UCSD-AML1 (cell line): Measurements from ENCODE around the gene ZNF425.
"Not testable (repeated sequence)": the region's sequence is repeated elsewhere in the genome, so short reads cannot be mapped to it uniquely, and the experiment has no call there.

Source experiments
- DNase-seq: peaks from one replicate; lab custom pipeline; 2025; ENCODE audit not compliant: unreplicated experiment; lab: John Stamatoyannopoulos, UW

The ZNF425 gene

DNA sequence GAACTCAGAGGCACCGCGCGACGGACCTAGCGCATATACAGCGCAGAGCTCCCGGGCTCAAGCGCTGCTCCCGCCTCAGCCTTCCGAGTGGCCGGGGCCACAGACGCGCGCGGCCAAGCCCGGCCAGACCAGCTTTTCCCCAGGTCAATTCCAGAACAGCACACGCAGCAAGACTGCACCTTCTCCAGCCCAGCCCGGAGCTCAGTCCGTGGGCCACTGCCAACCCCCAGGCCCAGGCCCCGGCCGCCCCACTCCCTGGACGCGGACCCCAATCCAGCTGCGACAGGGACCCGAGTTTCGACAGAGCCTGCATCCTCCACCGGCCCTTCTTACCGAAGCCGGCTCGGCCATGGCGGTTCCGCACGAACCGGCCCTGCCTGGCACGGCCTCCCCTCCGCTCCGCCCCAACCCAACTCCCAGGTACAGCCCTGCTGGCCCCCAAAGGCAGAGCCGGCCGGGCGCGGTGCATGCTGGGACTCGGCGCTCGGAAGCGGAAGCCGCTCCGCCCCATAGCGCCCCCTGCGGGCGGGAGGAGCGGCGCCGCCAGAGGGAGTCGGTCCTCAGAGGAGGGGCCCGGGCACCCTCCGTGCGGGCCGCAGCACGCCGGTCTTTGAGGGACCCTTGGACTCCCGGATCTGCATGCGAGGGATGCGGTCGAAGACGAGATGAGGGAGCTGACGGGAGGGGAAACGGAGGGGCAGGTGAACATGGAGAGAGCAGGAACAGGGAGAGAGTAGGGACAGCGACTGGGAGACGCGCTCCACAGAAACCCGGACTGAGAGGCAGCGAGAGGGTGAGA is at the start of gene ZNF425:
Gene ZNF425, minus strand, starts transcription at position 462 of the 799 bp plus-strand sequence. Its CDS starts 111 bp downstream, at position 351.
- peak; percentile 89 for DNase-seq

GRCh38 chr7:149175150-149175549 is 49.0 kb upstream of the ZNF425 start:
- no peak for DNase-seq

DNA sequence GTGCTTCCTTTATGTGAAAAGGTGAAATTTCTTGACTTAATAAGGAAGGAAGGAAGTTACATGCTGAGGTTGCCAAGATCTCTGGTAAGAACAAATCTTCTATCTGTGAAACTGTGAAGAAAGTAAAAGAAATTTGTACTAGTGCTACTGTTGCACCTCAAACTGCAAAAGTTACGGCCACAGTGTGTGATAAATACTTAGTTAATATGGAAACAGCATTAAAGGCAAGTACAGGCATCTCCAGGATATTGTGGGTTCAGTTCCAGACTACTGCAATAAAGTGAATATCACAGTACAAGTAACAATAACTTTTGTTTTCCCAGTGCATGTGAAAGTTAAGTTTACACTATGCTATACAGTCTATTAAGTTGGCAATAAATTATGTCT is 46.4 kb upstream of the ZNF425 start:
- no peak for DNase-seq

DNA sequence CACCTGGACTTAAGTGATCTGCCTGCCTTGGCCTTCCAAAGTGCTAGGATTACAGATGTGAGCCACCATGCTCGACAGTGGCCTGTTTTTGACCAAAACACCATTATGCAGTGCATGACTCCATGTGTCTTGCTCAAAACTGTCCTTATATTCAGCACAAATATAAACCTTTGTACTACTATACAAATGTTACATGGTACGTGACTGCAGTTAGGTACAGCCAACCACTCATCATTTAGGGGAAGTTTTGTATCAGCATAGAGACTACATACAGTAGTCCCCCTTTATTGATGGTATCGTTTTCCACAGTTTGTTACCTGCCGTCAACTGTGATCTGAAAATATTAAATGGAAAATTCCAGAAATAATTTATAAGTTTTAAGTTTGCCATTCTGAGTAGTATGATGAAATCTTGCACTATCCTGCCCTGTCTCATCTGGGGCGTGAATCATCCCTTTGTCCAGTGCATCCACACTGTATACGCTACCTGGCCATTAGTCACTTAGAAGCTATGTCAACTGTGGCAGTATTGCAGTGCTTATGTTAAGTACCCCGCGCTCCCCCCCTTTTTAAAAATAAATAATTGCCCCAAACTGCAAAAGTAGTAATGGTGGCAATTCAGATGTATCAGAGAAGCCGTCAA is 45.9 kb upstream of the ZNF425 start:
- DNase-seq, result no peak

- no peak for DNase-seq
Measured at GRCh38 chr7:149166630-149167352, 40.7 kb upstream of the ZNF425 start.

GRCh38 chr7:149166142-149166541 is 40.0 kb upstream of the ZNF425 start:
- no peak for DNase-seq

- no peak for DNase-seq
Measured at GRCh38 chr7:149161241-149161848, 35.2 kb upstream of the ZNF425 start.

- DNase-seq, result no peak
Measured at GRCh38 chr7:149156898-149157297, 30.8 kb upstream of the ZNF425 start.

DNA sequence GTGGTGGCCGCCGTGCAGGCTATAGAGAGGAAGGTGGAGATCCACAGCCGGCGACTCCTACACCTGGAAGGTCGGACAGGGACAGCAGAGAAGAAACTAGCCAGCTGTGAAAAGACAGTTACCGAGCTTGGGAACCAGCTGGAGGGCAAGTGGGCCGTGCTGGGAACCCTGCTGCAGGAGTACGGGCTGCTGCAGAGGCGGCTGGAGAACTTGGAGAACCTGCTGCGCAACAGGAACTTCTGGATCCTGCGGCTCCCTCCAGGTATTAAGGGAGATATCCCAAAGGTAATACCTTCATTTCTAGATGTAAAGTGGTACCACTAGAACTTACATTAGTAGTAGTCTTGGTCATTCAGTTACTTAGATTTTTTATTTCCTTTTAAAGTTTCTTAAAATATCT is 27.9 kb upstream of the ZNF425 start:
- no peak for DNase-seq

DNA sequence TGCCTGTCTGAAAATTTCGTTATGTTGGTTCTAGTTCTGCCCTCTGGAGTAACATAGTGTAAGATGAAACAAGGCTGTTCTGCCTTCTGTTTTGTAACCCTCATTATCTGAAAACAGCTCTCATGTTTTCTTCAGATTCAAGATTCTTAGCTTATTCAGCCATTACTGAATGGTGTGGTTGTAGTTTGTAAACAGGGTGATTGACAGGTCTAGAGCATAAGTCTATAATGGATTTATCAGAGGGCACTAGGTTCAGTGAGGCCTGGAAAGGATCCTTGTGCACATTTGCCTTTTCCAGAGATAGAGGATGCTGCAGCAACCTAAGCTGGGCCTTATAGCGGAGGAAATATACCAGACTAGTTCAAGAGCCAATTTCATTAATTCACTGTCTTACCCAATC is 27.2 kb upstream of the ZNF425 start:
- DNase-seq, result no peak

GRCh38 chr7:149150981-149151380 is 24.9 kb upstream of the ZNF425 start:
- no peak for DNase-seq

DNA sequence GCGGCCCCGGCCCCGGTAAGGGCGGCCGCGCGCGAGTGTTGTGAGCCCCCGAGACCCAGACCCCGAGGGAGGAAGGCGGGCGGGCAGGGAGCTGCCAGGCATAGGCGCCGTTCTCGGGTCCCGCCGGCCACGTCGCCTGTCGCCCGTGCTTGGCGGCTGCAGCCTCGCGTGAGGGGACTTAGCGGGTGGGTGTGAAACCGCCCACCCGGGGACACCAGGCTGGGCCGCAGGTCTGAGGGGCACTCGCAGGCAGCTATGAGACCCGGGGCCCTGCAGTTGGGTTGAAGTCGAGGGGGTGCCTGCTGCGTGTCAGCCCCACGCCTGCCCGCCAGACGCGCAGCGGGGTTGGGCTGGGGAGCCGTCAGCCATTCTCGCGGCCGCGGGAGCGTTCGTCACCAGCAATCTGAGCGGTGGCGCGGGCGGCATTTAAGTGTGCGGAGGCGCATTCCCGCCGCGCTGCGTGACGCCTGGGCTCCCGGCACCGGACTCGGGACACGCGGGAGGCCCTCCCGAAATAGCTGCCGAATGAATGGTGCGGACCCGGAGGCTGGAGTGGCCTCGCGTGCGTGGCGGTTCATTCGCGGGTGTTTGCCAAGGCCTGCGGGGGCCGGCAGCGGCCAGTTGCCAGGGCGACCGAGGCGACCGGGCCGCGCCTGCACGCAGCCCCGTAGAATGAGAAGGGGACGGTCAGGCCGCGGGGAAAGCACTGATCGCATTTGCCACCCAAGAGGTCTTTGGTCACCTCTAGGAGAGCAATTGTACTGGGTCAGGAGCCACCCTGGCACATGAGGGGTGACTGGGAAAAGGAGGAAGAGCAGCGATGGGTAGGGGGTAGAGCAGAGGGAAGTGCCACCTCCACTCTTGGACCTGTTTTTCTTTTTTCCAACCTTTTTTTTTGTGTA is 21.9 kb upstream of the ZNF425 start:
- DNase-seq, result peak; percentile 42

- DNase-seq, result peak; percentile 79
Measured at GRCh38 chr7:149147072-149147751, 21.1 kb upstream of the ZNF425 start, which contains the start of gene ZNF398. Gene ZNF398, plus strand, starts transcription at chr7:149147453. Its CDS starts 290 bp downstream, at chr7:149147743.

- no peak for DNase-seq
Measured at GRCh38 chr7:149145031-149145845, 19.1 kb upstream of the ZNF425 start.

- DNase-seq, result not testable (repeated sequence)
Measured at GRCh38 chr7:149144436-149144922, 18.4 kb upstream of the ZNF425 start.

DNA sequence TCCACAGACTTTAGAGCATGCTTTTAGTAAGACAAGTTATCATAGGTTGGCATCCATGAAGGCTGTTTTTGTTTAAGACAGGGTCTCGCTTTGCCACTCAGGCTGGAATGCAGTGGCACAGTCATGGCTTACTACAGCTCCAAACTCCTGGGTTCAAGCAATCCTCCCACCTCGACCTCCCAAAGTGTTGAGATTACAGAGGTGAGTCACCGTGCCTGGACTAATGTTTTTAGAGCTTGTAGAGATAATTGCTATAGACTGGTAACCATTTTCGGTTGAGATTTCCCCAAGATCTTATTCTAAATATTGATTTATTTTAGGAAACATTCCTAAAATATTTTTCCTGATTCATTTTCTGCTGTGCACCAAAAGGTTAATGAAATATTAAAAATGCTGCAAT is 15.8 kb upstream of the ZNF425 start:
- DNase-seq, result no peak

DNA sequence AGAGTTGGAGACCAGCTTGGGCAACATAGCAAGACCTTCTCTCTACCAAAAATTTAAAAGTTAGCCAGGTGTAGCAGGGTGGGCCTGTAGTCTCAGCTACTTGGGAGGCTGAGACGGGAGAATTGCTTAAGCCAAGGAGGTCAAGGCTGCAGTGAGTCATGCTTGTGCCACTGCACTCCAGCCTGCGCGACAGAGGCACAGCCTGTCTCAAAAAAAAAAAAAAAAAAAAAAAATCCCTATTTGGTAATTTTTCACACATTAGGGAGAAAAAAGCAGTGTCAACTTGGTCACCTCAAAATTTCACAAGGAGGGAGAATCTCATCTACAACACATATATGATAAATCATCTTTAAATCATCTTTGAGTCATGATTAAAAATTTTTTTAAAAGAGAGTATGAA is 14.7 kb upstream of the ZNF425 start:
- DNase-seq, result no peak

- no peak for DNase-seq
Measured at GRCh38 chr7:149136118-149136517, 10.0 kb upstream of the ZNF425 start.
